ENCODE data around the gene CLIC6. TPM values are rescaled to one million over a fixed set of nuclear protein-coding genes. Genes with fewer than 3 reads are reported as not detected.
"Not testable (repeated sequence)": the region's sequence is repeated elsewhere in the genome, so short reads cannot be mapped to it uniquely, and the experiment has no call there.

The CLIC6 gene
- total RNA-seq, 1 donor: 0.18 TPM

DNA sequence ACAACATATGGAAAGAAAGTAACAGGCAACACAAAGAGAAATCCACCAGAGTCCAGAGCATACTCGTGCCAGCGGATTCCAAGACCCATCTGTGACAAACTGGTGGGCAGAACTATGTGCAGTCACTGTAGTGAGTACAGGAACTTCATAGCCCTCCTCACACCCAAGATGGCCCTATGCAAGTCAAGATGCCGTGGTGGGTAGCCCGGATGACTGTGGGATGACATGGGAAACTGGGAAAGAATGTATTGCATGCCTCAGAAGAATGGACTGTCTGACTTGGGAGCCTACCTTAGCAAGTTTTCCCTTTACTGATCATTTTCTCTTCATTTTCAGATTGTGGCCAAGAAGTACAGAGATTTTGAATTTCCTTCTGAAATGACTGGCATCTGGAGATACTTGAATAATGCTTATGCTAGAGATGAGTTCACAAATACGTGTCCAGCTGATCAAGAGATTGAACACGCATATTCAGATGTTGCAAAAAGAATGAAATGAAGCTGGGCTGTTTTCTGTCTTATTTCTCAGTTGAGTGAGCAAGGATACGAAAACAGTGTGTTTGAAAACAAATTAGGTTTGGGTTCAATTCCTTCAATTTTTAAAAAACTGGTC, 47.3 kb downstream of the CLIC6 start:
- DNase-seq (ENCODE audit: low read depth): no peak
- TF ChIP-seq, protein P1, sequence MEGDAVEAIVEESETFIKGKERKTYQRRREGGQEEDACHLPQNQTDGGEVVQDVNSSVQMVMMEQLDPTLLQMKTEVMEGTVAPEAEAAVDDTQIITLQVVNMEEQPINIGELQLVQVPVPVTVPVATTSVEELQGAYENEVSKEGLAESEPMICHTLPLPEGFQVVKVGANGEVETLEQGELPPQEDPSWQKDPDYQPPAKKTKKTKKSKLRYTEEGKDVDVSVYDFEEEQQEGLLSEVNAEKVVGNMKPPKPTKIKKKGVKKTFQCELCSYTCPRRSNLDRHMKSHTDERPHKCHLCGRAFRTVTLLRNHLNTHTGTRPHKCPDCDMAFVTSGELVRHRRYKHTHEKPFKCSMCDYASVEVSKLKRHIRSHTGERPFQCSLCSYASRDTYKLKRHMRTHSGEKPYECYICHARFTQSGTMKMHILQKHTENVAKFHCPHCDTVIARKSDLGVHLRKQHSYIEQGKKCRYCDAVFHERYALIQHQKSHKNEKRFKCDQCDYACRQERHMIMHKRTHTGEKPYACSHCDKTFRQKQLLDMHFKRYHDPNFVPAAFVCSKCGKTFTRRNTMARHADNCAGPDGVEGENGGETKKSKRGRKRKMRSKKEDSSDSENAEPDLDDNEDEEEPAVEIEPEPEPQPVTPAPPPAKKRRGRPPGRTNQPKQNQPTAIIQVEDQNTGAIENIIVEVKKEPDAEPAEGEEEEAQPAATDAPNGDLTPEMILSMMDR (IDR thresholded peaks at IDR 0.05; ENCODE audit: insufficient read depth, low read length): no peak
- H3K4me3 ChIP-seq (ENCODE audit: low read depth, low read length): no peak overlapping the region

DNA sequence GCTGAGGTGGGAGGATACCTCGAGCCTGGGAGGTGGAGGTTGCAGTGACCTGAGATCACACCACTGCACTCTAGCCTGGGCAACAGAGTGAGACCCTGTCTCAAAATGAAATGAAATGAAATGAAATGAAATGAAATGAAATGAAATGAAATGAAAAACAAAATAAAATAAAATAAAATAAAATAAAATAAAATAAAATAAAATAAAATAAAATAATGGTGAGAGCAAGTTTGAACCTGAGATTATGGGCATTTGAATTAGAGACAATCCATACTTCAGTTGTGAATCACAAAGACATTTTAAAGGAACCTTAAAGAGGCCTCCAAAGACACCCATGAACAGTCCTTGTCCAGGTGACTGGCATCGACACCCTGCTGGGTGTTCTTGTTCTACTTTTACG, 49.7 kb downstream of the CLIC6 start:
- not testable (repeated sequence) for H3K4me3 ChIP-seq (ENCODE audit: low read depth, low read length); DNase-seq (ENCODE audit: low read depth)

DNA sequence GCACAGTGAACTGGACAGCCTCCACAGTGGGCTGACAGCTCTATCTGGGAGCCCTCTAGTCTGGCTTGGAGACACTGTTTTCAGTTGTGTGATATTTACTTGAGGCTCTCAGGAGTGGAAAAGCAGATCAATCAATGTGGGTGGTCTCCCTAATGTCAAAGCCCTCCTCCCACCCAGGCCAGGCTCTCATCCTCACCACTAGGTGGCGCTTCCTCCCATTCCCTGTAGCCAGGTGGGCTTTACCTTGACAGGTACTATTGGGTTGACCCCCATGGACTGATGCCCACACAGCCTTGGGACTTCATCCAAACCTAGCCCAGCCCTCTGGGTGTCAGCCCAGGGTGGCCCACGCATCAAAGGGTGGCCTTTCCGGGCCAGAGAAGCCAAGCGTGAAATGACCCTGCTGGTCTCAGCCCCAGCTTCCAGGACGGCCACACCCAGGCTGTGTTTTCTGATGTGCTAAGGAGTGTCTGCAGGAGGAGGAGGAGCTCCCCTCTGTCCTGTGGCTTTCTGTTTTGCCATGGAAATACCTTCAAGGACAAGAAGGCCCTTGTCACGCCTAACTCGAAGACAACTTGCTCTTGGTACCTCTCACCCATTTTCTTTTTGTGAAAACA, 54.0 kb downstream of the CLIC6 start:
- no peak overlapping the region for H3K4me3 ChIP-seq (ENCODE audit: low read depth, low read length)
- TF ChIP-seq, protein P1 (IDR thresholded peaks at IDR 0.05; ENCODE audit: insufficient read depth, low read length): peak; percentile 41
- DNase-seq (ENCODE audit: low read depth): no peak

DNA sequence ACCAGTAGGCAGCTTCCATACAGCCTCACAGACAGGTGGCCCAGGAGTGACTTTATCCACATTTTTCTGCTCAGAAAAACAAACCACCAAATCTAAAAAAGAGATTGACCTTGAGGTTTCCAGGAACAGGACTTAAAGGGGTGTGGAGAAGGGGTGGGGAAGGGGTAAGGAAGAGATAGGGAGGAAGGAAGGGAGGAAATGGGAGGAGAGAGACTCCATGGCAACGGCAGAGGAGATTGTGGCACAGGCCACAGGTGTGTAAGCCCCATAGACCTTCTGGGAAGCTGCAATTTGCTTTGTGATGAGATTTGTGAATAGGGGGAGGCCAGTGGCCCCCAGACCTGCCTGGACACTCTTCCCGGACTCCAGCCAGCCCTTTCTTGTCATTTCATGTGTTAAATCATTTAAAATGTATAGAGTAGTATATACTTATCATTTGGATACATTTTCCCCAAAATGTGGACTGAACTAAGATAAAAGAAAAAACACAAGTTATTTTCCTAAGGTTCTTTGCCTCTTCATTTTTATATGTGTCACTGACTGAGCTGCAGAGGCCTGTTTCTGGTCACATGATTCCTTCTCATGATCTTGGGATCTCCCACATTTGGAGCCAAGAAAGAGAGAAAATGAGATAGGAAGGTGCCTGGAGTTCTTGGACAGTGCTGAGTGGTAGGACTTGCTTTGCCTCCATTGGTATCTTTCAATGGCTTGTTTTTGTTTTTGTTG, 55.5 kb downstream of the CLIC6 start:
- peak; percentile 57 for DNase-seq (ENCODE audit: low read depth)
- no peak overlapping the region for H3K4me3 ChIP-seq (ENCODE audit: low read depth, low read length)
- TF ChIP-seq, protein P1 (IDR thresholded peaks at IDR 0.05; ENCODE audit: insufficient read depth, low read length): no peak

DNA sequence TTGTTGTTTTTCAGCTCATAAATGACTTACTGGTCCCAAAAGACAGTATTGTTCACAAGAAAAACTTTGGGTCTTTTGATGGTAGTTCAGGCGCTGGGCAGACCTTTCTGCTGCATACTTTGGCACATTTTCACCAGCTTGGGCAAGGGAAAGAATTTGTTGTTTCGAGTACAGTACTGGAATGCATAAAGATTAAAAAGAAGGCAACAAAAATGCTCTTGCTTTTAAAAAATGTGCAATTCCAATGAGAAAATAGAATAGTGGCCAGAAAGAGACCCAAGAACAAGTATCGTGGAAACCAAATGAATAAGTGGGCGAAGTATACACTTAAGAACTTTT, 56.0 kb downstream of the CLIC6 start:
- peak; percentile 58 for DNase-seq (ENCODE audit: low read depth)
- TF ChIP-seq, protein P1 (IDR thresholded peaks at IDR 0.05; ENCODE audit: insufficient read depth, low read length): no peak

DNA sequence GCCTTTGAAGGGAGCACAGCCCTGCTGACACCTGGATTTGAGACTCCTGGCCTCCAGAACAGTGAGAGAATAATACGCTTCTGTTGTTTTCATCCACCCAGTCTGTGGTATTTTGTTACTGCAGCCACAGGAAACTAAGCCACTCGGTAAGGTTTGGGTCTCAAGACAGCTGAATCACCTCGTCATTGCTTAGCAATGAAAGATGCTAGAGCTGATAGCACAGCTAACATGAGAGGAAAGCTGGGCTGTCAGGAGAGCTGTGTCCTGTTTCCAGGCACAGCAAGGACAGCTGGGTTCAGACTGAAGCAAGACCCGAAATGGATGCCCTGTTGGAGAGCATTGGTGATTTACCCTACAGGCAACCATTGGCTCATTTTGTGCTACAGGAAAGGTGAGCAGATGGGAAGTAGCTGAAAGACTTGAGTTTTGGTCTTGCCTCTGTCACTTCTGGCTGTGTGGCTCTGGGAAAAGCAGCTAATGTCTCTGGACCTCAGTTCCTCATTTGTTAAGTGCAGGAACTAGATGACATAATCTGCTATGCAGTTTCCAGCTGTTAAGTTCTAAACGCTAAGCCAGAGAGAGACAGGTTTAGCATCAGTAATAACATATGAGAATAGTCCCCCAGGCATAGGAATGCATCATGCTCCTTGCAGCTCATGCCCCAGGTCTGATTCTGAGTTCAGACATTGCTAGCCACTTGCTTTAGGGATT, 58.0 kb downstream of the CLIC6 start:
- H3K4me3 ChIP-seq (ENCODE audit: low read depth, low read length): no peak overlapping the region
- TF ChIP-seq, protein P1 (IDR thresholded peaks at IDR 0.05; ENCODE audit: insufficient read depth, low read length): no peak
- DNase-seq (ENCODE audit: low read depth): no peak

More for the DNA sequence above, 56.0 kb downstream of the CLIC6 start:
- no peak overlapping the region for H3K4me3 ChIP-seq (ENCODE audit: low read depth, low read length)

DNA sequence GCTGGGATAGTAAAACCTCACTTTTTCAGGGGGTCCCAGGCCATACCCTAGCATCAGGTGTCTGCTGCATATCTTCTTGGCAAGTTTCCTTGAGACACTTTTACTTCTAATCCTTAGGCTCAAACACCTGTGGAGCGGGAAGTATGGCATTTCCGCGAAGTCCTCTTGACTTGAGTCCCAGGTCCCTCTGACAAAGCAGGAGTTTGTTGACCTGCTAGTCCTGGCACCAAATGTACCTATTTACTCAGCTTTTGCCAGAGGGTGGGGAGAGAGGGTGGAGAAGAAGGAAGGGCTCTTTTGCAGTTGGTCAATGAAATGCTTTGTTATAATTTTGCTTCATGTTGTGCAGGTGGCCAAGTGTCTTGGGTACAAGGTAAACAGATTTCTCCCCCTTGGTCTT, 59.7 kb downstream of the CLIC6 start:
- H3K4me3 ChIP-seq (ENCODE audit: low read depth, low read length): no peak overlapping the region
- no peak for DNase-seq (ENCODE audit: low read depth)
- TF ChIP-seq, protein P1 (IDR thresholded peaks at IDR 0.05; ENCODE audit: insufficient read depth, low read length): no peak
